HCT116 (cell line): ENCODE measurements around the gene IMPA2. TPM values are rescaled to one million over a fixed set of nuclear protein-coding genes. Genes with fewer than 3 reads are reported as not detected.

Experiments
- ATAC-seq: fragments of 200-7000 bp; cut with Tn5 transposase; 2 replicates; pipeline ENCODE4 v1.9.1; 2020; ENCODE audit warnings: mild to moderate bottlenecking, moderate library complexity
- BruUV-seq: library from RNA; stranded (reverse); fragments of 400-500 nt; replicated peaks from 2 replicates; lab custom pipeline; 2021; lab: Mats Ljungman, UMichigan
- CTCF ChIA-PET: fragments of 300-600 bp; sonication (Branson Sonifier 250); formaldehyde crosslinking; loops from one replicate; lab custom pipeline; 2021; ENCODE audit warnings: antibody characterized with exemption; lab: Charles Lee
- POLR2A ChIA-PET: fragments of 300-600, 350-600 bp; sonication (Branson Sonifier 250); formaldehyde crosslinking; loops from one replicate; lab custom pipeline; 2021; ENCODE audit warnings: antibody characterized with exemption; lab: Charles Lee
- RAD21 ChIA-PET, 2 experiments: fragments of 300-600 bp; sonication (Branson Sonifier 250); formaldehyde crosslinking; loops; one replicate each; lab custom pipeline; 2023; ENCODE audit warnings: low total read pairs in 2 of 2; ENCODE audit not compliant: uncharacterized antibody in 2 of 2, unreplicated experiment in 2 of 2, low non-redundant PET in 1 of 2; lab: Charles Lee
- DNase-seq: peaks from one replicate; pipeline ENCODE4 v3.0.0-alpha.2; 2010; ENCODE audit warnings: low read depth, low spot score
- H2AFZ ChIP-seq: fragments of 200-600 bp; shearing (Covaris generic), sonication (generic); 2 replicates; pipeline ENCODE4 v1.6.1; 2017; ENCODE audit warnings: low read depth, mixed run types, mixed read lengths, antibody characterized with exemption, low read length; ENCODE audit not compliant: poor library complexity, severe bottlenecking
- H3K27ac ChIP-seq: 2 replicates; pipeline ENCODE4 v1.5.1; 2012; ENCODE audit warnings: low read depth, low read length
- H3K27me3 ChIP-seq: fragments of 200-600 bp; sonication (generic); 2 replicates; pipeline ENCODE4 v1.6.1; 2016; ENCODE audit warnings: mixed run types, low read length, mixed read lengths; ENCODE audit not compliant: insufficient read depth
- H3K36me3 ChIP-seq, 2 experiments: fragments of 200-500 bp in 1 of 2; fragments of 200-600 bp in 1 of 2; sonication (Bioruptor generic) in 1 of 2; sonication (generic) in 1 of 2; 2 replicates each; pipeline versions ENCODE4 v1.5.1 to v1.6.1; 2014 to 2016; ENCODE audit warnings: low read length in 2 of 2, inconsistent platforms in 1 of 2, mixed read lengths in 1 of 2, mixed run types in 1 of 2; ENCODE audit not compliant: insufficient read depth in 2 of 2, control insufficient read depth in 1 of 2
- H3K4me1 ChIP-seq, 2 experiments: fragments of 200-600 bp in 1 of 2; sonication (generic) in 1 of 2; 2 replicates each; pipeline versions ENCODE4 v1.5.1 to v1.6.1; 2012 to 2017; ENCODE audit warnings: low read length in 2 of 2, inconsistent platforms in 1 of 2, mild to moderate bottlenecking in 1 of 2, mixed read lengths in 1 of 2, mixed run types in 1 of 2, moderate library complexity in 1 of 2; ENCODE audit not compliant: insufficient read depth in 2 of 2, control insufficient read depth in 1 of 2
- H3K4me2 ChIP-seq: fragments of 200-600 bp; sonication (generic); 2 replicates; pipeline ENCODE4 v1.6.1; 2017; ENCODE audit warnings: mixed run types, low read length, mixed read lengths
- H3K4me3 ChIP-seq, 2 experiments: fragments of 200-600 bp in 1 of 2; sonication (generic) in 1 of 2; replicated peaks in 1 of 2; 2 replicates each; pipeline ENCODE4 v1.5.1; 2011 to 2016; ENCODE audit warnings: low read length in 2 of 2, control low read depth in 1 of 2, low read depth in 1 of 2, mild to moderate bottlenecking in 1 of 2, mixed read lengths in 1 of 2, mixed run types in 1 of 2
- H3K79me2 ChIP-seq: fragments of 200-600 bp; sonication (generic); 2 replicates; pipeline ENCODE4 v1.6.1; 2017; ENCODE audit warnings: mild to moderate bottlenecking, mixed run types, low read length, moderate library complexity, mixed read lengths; ENCODE audit not compliant: insufficient read depth
- H3K9ac ChIP-seq: fragments of 200-600 bp; sonication (generic); 2 replicates; pipeline ENCODE4 v1.6.1; 2016; ENCODE audit warnings: low read length, mixed read lengths
- H3K9me2 ChIP-seq: fragments of 200-600 bp; sonication (generic), shearing (Covaris generic); 2 replicates; pipeline ENCODE4 v1.6.1; 2017; ENCODE audit warnings: mixed run types, mild to moderate bottlenecking, moderate library complexity; ENCODE audit not compliant: insufficient read depth
- H3K9me3 ChIP-seq, 2 experiments: fragments of 200-500 bp in 1 of 2; fragments of 200-600 bp in 1 of 2; sonication (Bioruptor generic) in 1 of 2; sonication (generic) in 1 of 2; 2 replicates each; pipeline ENCODE4 v1.6.1; 2014 to 2017; ENCODE audit warnings: low read length in 2 of 2, mixed read lengths in 2 of 2, inconsistent platforms in 1 of 2, low read depth in 1 of 2, mild to moderate bottlenecking in 1 of 2, mixed run types in 1 of 2, moderate library complexity in 1 of 2; ENCODE audit not compliant: control insufficient read depth in 1 of 2, insufficient read depth in 1 of 2
- H4K20me1 ChIP-seq: fragments of 200-600 bp; sonication (generic), shearing (Covaris generic); 2 replicates; pipeline ENCODE4 v1.6.1; 2017; ENCODE audit warnings: mixed run types, mild to moderate bottlenecking, moderate library complexity; ENCODE audit not compliant: insufficient read depth
- CBX3 ChIP-seq: IDR thresholded peaks from 2 replicates; pipeline ENCODE4 v1.6.1; 2012; ENCODE audit warnings: low read depth
- CEBPB ChIP-seq: IDR thresholded peaks from 2 replicates; pipeline ENCODE4 v1.6.1; 2012; ENCODE audit warnings: low read depth
- CTCF ChIP-seq, 3 experiments: fragments of 200-600 bp in 1 of 3; sonication (generic) in 1 of 3; IDR thresholded peaks in 2 of 3; conservative IDR thresholded peaks in 1 of 3; 2 replicates each; pipeline ENCODE4 v1.5.1; 2012 to 2017; ENCODE audit warnings: low read depth in 2 of 3, low read length in 2 of 3, antibody characterized with exemption in 1 of 3, borderline replicate concordance in 1 of 3, control low read depth in 1 of 3, mild to moderate bottlenecking in 1 of 3, mixed read lengths in 1 of 3, mixed run types in 1 of 3, moderate library complexity in 1 of 3; ENCODE audit not compliant: insufficient read depth in 1 of 3
- ELF1 ChIP-seq: IDR thresholded peaks from 2 replicates; pipeline ENCODE4 v1.6.1; 2012; ENCODE audit warnings: low read depth, borderline replicate concordance
- EZH2 ChIP-seq: fragments of 200-600 bp; sonication (generic); IDR thresholded peaks from 2 replicates; pipeline ENCODE4 v1.6.1; 2017; ENCODE audit warnings: antibody characterized with exemption, mixed run types
- FOSL1 ChIP-seq: IDR thresholded peaks from 2 replicates; pipeline ENCODE4 v1.6.1; 2012; ENCODE audit warnings: low read depth
- JUND ChIP-seq: IDR thresholded peaks from 2 replicates; pipeline ENCODE4 v1.6.1; 2012
- MAX ChIP-seq: IDR thresholded peaks from 2 replicates; pipeline ENCODE4 v1.6.1; 2012
- POLR2A ChIP-seq: IDR thresholded peaks from 2 replicates; pipeline ENCODE4 v1.7.0; 2011; ENCODE audit warnings: borderline replicate concordance; ENCODE audit not compliant: insufficient read depth, insufficient read length; ENCODE audit errors: extremely low read depth
- SP1 ChIP-seq: IDR thresholded peaks from 2 replicates; pipeline ENCODE4 v1.6.1; 2012; ENCODE audit warnings: low read depth
- SRF ChIP-seq: IDR thresholded peaks from 2 replicates; pipeline ENCODE4 v1.6.1; 2012; ENCODE audit warnings: low read depth
- TCF7L2 ChIP-seq: IDR thresholded peaks from 2 replicates; pipeline ENCODE4 v1.7.0; 2011; ENCODE audit warnings: borderline replicate concordance, inconsistent platforms; ENCODE audit not compliant: insufficient read depth, insufficient read length; ENCODE audit errors: extremely low read depth
- YY1 ChIP-seq: IDR thresholded peaks from 2 replicates; pipeline ENCODE4 v1.6.1; 2011; ENCODE audit warnings: low read length, low read depth, moderate library complexity, mild to moderate bottlenecking; ENCODE audit not compliant: insufficient replicate concordance; ENCODE audit errors: extremely low read depth
- ZBTB33 ChIP-seq: IDR thresholded peaks from 2 replicates; pipeline ENCODE4 v1.6.1; 2011; ENCODE audit warnings: mild to moderate bottlenecking, low read length, moderate library complexity; ENCODE audit not compliant: insufficient replicate concordance; ENCODE audit errors: extremely low read depth
- ZFX ChIP-seq: fragments of 450-650 bp; IDR thresholded peaks from 2 replicates; pipeline ENCODE4 v1.6.1; 2017
- ZNF274 ChIP-seq: fragments of 200-500 bp; sonication (Bioruptor generic); IDR thresholded peaks from 2 replicates; pipeline ENCODE4 v1.6.1; 2014; ENCODE audit warnings: mild to moderate bottlenecking, low read depth, low read length, inconsistent platforms
- intact Hi-C: fragments of 100-400 bp; cut with micrococcal nuclease; formaldehyde crosslinking; loops from 2 replicates; pipeline ENCODE4 v1.10.0; 2022
- total RNA-seq: library from RNA; stranded (reverse); gene quantifications from one replicate; pipeline ENCODE4 v1.2.1, GENCODE V29; 2021; ENCODE audit not compliant: unreplicated experiment

IMPA2 gene
- total RNA-seq, 1 experiment from 2014 or later: 32.5 TPM

- no peaks in the 10 kb centered on the region for H3K9me2 ChIP-seq
- no peaks in the 10 kb centered on the region for H4K20me1 ChIP-seq
- BruUV-seq: no TSS peak
- peaks cover 0 to 2% of the 10 kb centered on the region in 2 experiments; a peak in 1 of 4 replicates for H3K9me3 ChIP-seq
- DNase-seq: no peak
- intact Hi-C loops: no loop called here
- no peaks in the 10 kb centered on the region for H3K79me2 ChIP-seq
- H3K4me1 ChIP-seq: peaks cover 16 to 30% of the 10 kb centered on the region in 2 experiments
- no peaks in the 10 kb centered on the region for H3K36me3 ChIP-seq
- RAD21 ChIA-PET: no interaction called here
- no peak overlapping the region for H3K9ac ChIP-seq
- CTCF ChIA-PET: interaction anchor here (3.6 kb wide), 1 partner anchor 13 kb away, joined by 17 read pairs; no protein-coding TSS in a partner anchor
- H3K4me2 ChIP-seq: no peak overlapping the region
- ATAC-seq: no peak
- no peak overlapping the region for H3K27ac ChIP-seq
- POLR2A ChIA-PET: no interaction called here
- no peak overlapping the region for H2AFZ ChIP-seq
- no peak overlapping the region for H3K4me3 ChIP-seq
- TF ChIP-seq TCF7L2 (no peak), SP1 (no peak), SRF (no peak)
- H3K27me3 ChIP-seq: no peaks in the 10 kb centered on the region
These were observed 29.9 kb upstream of the IMPA2 start for GRCh38 chr18:11951390-11951851.

- no peaks in the 10 kb centered on the region for H3K36me3 ChIP-seq
- H3K4me1 ChIP-seq: peaks cover 5 to 14% of the 10 kb centered on the region in 2 experiments; a peak in 3 of 4 replicates
- peaks cover 9 to 10% of the 10 kb centered on the region in 2 experiments; a peak in 2 of 4 replicates for H3K9me3 ChIP-seq
- H3K4me3 ChIP-seq: no peak overlapping the region
- no peak overlapping the region for H3K4me2 ChIP-seq
- intact Hi-C loops: no loop called here
- no peaks in the 10 kb centered on the region for H4K20me1 ChIP-seq
- no peaks in the 10 kb centered on the region for H3K9me2 ChIP-seq
- no peak overlapping the region for H3K9ac ChIP-seq
- CTCF ChIA-PET: no interaction called here
- DNase-seq (no peak), ATAC-seq (no peak)
- TF ChIP-seq CEBPB (no peak), SP1 (no peak), FOSL1 (no peak), JUND (no peak), YY1 (no peak), SRF (no peak), TCF7L2 (no peak), CBX3 (no peak), CTCF (IDR thresholded peaks at IDR 0.05 in 2 of 3, conservative IDR thresholded peaks at IDR 0.05 in 1 of 3; ENCODE audit: borderline replicate concordance in 1 of 3, insufficient read depth in 1 of 3, low read depth in 2 of 3, low read length in 2 of 3) (no peak), EZH2 (no peak), ELF1 (no peak), POLR2A (no peak), ZBTB33 (no peak), MAX (no peak), ZNF274 (no peak), ZFX (no peak)
- no peaks in the 10 kb centered on the region for H3K79me2 ChIP-seq
- no peaks in the 10 kb centered on the region for H3K27me3 ChIP-seq
- POLR2A ChIA-PET: no interaction called here
- H2AFZ ChIP-seq: no peak overlapping the region
- H3K27ac ChIP-seq: no peak overlapping the region
- no TSS peak for BruUV-seq
- RAD21 ChIA-PET: no interaction called here
These were observed 28.2 kb upstream of the IMPA2 start for GRCh38 chr18:11953113-11953512.
